EH (cell line): ENCODE measurements around the gene SMARCA1.
"Not testable (repeated sequence)": the region's sequence is repeated elsewhere in the genome, so short reads cannot be mapped to it uniquely, and the experiment has no call there.

Experiments
- DNase-seq: peaks from one replicate; pipeline ENCODE4 v3.0.0-alpha.2; 2015; ENCODE audit warnings: low read depth

The SMARCA1 gene, protein sequence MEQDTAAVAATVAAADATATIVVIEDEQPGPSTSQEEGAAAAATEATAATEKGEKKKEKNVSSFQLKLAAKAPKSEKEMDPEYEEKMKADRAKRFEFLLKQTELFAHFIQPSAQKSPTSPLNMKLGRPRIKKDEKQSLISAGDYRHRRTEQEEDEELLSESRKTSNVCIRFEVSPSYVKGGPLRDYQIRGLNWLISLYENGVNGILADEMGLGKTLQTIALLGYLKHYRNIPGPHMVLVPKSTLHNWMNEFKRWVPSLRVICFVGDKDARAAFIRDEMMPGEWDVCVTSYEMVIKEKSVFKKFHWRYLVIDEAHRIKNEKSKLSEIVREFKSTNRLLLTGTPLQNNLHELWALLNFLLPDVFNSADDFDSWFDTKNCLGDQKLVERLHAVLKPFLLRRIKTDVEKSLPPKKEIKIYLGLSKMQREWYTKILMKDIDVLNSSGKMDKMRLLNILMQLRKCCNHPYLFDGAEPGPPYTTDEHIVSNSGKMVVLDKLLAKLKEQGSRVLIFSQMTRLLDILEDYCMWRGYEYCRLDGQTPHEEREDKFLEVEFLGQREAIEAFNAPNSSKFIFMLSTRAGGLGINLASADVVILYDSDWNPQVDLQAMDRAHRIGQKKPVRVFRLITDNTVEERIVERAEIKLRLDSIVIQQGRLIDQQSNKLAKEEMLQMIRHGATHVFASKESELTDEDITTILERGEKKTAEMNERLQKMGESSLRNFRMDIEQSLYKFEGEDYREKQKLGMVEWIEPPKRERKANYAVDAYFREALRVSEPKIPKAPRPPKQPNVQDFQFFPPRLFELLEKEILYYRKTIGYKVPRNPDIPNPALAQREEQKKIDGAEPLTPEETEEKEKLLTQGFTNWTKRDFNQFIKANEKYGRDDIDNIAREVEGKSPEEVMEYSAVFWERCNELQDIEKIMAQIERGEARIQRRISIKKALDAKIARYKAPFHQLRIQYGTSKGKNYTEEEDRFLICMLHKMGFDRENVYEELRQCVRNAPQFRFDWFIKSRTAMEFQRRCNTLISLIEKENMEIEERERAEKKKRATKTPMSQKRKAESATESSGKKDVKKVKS

DNA sequence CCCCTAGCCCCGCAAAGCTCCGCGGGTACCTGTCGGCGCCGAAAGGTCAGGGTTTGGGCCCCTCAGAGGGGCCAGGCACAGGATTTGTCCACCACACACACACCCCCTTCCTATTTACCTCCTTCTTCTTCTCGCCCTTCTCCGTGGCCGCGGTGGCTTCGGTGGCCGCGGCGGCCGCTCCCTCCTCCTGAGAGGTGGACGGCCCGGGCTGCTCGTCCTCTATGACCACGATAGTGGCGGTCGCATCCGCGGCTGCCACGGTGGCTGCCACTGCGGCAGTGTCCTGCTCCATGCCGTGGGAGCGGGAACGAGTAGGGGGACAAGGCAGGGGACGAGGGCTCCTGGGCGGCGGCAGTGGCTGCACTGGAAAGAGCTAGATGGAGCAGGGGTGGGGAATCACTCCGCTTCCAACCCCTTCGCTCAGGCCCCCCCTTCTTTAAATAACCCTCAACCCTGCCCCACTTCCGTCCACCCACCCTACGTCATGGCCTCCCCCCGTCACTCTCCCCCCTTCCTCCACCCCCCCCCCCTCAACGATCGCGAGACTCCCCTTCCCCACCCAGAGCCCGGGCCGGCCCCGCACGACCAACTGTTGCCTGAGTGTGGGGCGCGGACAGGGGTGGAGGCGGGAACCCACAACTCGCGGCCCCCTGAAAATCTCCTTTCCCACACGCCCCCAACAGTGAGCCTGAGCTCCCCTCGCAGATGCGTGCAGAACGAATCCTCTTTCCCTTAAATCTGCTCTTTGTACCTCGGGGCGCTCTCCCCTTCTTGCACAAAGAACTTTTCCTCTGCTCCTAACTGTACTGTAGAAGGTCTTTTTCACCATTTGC, at the start of gene SMARCA1:
Gene SMARCA1 (minus strand): TSS at position 412 of the 833 bp plus-strand sequence. CDS start 120 bp downstream, at position 292.
- peak; percentile 66 for DNase-seq

DNA sequence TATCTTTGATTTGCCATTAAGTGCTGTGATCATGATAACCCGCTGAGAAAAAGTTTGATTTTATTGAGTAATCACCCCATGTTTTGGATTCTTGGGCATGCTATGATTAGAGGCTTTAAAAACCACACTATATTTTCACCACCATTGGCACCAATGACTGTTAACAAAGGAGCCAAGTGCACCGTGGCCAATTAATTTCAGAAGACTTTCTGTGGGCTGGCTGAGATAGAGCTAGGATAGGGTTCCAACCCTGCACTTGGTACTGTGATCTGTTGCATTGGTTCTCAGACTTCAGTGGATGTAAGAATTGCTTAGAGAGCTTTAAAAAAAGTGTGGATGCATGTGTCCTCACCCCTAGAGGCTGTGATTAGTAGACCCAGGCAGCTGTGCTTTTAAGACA, 49.1 kb upstream of the SMARCA1 start:
- no peak for DNase-seq

DNA sequence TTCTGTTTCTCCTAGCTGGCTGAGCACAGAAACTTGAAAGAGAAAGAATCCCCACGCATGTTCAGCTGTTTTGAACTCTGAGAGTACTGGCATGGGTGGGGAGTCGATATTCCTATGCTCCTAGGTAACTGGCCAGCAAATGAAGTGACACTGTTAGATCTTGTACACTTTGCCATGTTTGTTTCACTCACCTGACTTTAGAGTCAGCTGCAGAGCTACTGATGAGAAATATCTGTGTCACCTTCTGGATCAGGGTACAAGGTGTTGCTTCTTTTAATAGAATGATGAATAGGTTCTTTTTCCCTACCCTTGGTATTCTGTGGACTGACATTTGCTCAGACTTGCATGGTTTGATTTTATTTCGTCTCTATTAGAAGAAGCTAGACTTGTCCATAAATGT, 45.1 kb upstream of the SMARCA1 start:
- no peak for DNase-seq

DNA sequence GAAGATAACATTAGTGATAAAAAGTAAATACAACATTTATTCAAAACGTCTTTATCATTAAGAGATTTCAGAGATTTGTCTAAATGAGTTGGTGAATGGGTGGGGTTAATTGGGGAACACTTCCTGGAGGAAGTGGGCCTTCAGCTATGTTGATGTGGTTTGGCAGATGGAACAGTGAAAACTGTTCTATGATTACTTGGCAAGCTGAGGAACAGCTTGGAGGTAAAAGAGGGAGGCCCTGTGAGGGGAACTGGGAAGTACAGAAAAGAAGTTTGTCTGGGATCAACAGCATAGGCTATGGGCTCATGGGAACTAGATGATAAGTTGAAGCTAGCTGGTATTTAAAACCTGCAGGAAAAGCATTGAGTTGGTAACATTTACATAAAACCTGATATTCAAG, 42.8 kb upstream of the SMARCA1 start:
- peak; percentile 1 for DNase-seq

DNA sequence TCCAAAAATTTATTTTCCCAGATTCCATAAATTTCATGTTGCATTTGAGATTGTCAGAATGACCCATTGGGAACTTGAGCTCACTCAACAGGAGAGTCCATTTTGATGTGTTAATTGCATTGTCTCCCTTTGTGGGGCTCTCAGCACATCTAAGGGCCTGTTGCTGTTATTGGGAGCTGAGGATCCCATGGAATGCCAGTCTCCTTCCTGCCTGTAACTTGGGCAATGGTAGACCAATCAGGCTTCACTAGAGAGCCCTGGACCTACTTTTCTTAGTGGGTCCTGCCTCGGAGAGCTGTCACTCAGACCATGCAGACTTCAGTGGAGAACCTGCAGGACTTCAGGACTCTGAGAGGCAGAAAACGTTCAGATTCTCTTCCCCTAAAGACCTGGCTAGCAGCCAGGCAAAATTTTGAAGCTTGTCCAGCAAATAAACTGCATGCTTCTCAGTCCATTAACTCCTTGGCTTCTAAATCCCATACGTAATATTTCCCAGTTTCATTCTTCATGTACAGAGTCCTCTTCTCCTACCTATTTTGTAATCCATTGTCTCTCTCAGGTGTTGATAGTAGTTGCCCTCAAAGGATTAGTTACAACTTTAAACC, 41.9 kb upstream of the SMARCA1 start:
- DNase-seq: peak; percentile 3

GRCh38 chrX:129564345-129564744, 41.1 kb upstream of the SMARCA1 start:
- not testable (repeated sequence) for DNase-seq

DNA sequence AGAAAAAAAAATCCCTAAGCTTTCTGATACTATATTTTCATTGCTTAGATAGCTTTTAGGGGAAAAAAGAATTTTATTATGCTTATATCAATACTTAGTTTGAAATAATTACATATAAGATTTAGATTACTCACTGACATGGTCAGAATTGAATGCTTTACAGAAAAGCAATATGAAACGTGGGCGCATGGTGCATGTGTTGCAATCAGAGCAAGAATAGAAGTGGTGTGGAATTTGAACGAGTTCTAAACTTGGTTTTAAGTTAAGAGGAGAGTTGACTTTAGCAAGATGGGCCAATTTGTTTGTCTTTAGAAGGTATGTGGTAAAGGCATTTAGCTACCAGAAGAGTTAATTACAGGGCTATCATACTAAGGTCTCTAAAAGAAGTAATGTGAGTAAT, 38.2 kb upstream of the SMARCA1 start:
- no peak for DNase-seq

- no peak for DNase-seq
These were observed 36.5 kb upstream of the SMARCA1 start for GRCh38 chrX:129559783-129560182.

DNA sequence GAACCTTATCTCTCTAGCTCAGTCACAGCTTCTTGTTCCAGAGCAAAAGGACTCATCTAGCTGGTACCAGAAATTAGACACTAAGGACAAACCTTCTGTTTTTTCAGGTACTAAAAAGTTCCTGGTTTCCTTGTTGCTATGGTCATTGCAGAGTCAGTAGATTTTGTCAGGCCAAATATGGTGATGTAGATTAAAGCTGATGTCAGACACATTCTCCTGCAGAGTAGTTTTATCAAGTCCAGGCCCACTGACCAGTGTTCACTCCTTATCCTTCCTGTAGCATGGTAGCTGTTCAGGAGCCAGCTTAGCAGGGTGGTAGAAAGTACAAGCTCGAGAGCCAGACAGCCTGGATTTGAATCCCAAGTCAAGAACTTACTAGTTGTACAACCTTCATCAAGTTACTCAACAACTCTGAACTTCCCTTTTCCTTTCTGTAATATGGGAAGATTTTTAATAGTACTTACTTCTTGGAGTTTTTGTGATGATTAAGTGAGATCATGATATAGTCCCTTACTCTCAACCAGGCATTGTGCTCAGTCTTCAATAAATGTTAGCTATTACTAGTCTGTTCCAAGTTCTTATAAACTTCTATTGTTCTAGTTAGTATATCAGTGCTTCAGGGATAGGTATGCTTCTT, 34.7 kb upstream of the SMARCA1 start:
- DNase-seq: peak; percentile 37

- no peak for DNase-seq
These were observed 33.6 kb upstream of the SMARCA1 start for GRCh38 chrX:129556806-129557315.

GRCh38 chrX:129554816-129555215, 31.5 kb upstream of the SMARCA1 start:
- DNase-seq: peak; percentile 4

- DNase-seq: no peak
These were observed 30.5 kb upstream of the SMARCA1 start for GRCh38 chrX:129553619-129554288.

DNA sequence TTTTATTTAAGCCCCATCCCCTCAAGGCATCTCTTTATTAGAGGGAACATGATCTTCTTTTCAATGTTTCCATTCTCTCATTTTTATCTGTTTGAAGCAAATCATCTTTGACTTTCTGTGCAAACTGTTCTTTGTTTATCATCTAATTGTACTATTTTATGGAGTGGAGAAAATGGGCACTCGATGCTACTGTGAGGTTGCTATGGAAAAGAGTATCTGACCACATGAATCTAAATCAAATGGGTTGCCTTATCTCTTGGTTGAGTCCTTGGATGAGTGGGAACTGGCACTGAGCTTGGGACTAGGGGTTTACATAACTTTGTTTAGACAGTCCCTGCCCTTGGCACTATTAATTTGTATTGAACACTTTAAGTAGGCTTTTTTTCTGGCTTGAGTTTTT, 25.8 kb upstream of the SMARCA1 start:
- no peak for DNase-seq

- DNase-seq: no peak
These were observed 22.1 kb upstream of the SMARCA1 start for GRCh38 chrX:129545408-129545807.

DNA sequence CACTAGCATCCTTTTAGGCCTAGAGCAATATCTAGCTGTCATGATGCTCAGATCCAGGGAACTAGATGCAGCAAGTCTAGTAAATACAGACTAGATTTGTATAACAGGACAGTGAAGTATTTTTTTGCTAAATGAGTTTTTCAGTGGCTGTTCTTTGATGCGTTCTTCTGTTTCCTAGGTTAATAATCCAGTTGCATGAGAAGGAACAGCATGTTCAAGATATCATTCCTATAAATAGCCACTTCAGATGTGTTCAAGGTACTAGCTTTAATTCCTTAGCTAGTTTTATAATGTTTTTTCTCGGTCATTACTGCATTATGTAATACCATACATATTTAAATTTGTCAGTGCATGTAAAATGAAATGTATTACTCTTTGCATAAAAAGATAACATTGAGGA, 21.5 kb upstream of the SMARCA1 start:
- no peak for DNase-seq

DNA sequence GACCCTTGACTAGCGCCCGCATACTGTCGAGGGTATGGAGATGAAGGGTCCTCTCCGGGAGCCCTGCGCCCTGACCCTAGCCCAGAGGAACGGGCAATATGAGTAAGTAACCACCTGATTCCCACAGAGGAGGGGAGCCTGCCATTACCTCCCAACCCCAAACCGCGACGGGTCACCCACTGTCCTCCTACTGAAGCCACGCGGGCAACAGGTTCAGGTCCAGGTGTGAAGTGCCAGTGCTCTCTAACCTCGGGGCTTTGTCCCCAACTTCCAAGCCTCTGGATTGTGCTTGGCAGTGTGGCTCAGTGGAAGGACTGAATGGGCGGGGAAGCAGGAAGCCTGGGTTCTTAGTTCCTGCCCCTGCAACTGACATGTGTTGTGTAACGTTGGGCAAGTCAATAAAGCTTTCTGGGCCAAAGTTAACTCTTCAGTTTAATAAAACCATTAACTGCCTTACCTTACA, 17.5 kb upstream of the SMARCA1 start:
- DNase-seq: peak; percentile 4

DNA sequence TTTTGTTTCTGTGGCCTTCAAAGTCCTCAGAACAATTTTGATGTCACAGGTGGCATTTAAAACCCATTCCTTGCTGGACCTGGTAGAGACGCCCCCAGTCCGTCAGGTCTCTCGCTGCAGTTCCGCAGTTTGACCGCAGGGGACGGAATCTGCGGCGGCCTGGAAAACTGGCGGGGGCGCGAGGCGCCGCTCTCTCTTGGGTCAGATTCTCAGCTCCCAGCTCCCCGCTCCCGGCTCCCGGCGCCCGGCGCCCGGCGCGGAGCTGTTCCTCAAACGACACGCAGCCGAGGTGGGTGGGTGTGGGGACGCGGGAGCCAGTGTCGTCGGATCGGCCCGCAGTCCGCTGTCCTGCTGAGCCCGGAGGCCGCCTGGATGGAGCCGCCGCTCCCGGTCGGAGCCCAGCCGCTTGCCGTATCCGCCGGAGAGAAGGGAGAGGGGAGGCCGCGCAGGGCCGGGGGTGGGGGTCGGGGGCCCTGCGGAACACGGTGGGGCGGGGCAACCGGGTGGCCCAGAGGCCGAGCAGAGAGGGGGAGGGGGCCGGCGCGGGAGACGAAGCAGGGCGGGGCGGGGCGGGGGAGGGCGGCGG, 16.9 kb upstream of the SMARCA1 start, which contains the start of gene OCRL:
Gene OCRL (plus strand): TSS at position 192 of the 586 bp plus-strand sequence. CDS start 181 bp downstream, at position 373.
- DNase-seq: peak; percentile 66

DNA sequence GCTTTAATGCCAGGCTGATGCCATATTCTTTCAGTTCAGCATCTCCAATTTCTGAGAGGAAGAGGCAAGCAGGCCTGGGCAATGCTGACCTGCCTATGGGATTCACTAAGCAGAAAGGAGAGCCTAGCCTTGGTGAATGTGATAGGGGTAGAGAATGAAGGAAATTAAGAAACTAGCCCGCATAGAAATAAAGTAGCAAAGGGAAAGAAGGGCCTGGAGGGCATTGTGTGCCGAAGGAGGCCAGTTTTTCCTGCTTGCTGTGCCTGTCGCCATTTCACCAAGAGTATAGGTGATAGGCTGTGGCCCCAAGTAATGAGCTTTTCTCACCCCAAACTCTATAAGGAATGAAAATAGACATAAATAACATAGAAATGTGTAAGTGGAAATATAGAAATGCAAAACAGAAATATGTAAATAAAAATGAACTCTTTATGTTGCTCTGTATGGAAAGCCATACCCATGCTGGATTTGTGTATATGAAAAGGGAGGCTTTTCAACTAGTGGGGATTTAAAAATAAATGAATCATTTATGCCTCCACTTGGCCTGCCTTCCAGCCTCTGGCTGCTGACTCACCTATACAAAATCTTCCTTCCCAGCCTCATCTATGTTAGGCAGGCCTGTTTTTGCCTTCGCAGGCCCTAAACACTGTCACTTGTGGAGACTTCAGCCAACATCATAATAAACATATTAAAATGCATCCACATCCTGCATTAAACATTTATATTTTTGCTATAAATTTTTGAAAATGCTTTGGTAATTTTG, 11.7 kb upstream of the SMARCA1 start:
- DNase-seq: peak; percentile 62

DNA sequence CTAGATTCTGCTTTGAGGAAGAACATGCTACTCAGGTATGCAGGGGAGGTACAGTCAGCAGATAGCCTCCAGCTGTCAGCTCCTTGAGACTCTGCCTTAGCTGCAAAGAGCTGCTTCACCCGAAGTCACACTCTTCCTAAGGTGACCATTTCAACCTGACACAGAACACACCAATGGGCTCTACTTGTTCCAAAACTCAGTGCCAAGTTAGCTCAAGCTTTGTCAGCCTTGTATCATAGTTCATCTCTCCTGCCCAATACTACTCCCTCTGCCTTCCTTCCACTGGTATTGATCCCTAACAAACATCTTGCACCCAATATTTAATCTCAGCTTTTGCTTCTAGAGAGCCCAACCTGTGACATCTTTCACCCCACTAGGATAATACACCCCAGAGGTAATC, 7.8 kb upstream of the SMARCA1 start:
- DNase-seq: no peak
